Right lobe of liver (tissue), 4 donors: ENCODE results near the gene NPIPA8.
"Not testable (repeated sequence)": the region's sequence is repeated elsewhere in the genome, so short reads cannot be mapped to it uniquely, and the experiment has no call there.

Experiments used
- CTCF ChIP-seq, 4 donors: fragments of 200-600 bp in 3 of 4; fragments of 450-650 bp in 1 of 4; IDR thresholded peaks; one replicate each; pipeline versions ENCODE4 v1.5.1 to v1.8.0; 2016 to 2022; ENCODE audit warnings: antibody characterized with exemption in 4 of 4, mild to moderate bottlenecking in 2 of 4
- POLR2A ChIP-seq: fragments of 450-650 bp; IDR thresholded peaks from one replicate; pipeline ENCODE4 v1.6.1; 2017; ENCODE audit warnings: antibody characterized with exemption, mild to moderate bottlenecking
- donor health status: DM: no; HTN: no; CAD: no.
- donor health status: DM: no; HTN: no; CAD: no.
- donor health status: DM: no; HTN: yes; CAD: no.

- TF ChIP-seq CTCF (IDR thresholded peaks at IDR 0.05); POLR2A: not testable (repeated sequence)
Measured at GRCh38 chr16:18280319-18280718, 56.2 kb downstream of the NPIPA8 start.
